ENCODE data around the gene UBASH3B. TPM values are rescaled to one million over a fixed set of nuclear protein-coding genes. Genes with fewer than 3 reads are reported as not detected.
A peak's percentile ranks its signal among the peaks of the same experiment; 100 is the strongest.

The UBASH3B gene
- total RNA-seq, 1 experiment from 2014 or later: 8.0 TPM

- H3K9ac ChIP-seq (ENCODE audit: extremely low read depth, insufficient read length, low read length): no peak overlapping the region
- H3K18ac ChIP-seq (ENCODE audit: insufficient read length, low read depth, low read length): no peak overlapping the region
- no peak overlapping the region for H3K4me2 ChIP-seq (ENCODE audit: insufficient read depth, insufficient read length, low read length)
- no peak for DNase-seq
- H2BK15ac ChIP-seq (ENCODE audit: low read depth, low read length): no peak overlapping the region
- H3K27me3 ChIP-seq (ENCODE audit: insufficient read depth, low read length): no peaks in the 10 kb centered on the region
- no peak overlapping the region for H2BK12ac ChIP-seq (ENCODE audit: insufficient read length, low read depth, low read length)
- no peak overlapping the region for H2AFZ ChIP-seq (ENCODE audit: low read length)
- no peak overlapping the region for H3K27ac ChIP-seq (ENCODE audit: insufficient read length, low read depth, low read length)
- no peaks in the 10 kb centered on the region for H3K79me1 ChIP-seq (ENCODE audit: insufficient read depth, low read depth, low read length, poor library complexity, severe bottlenecking)
- no peaks in the 10 kb centered on the region for H3K4me1 ChIP-seq (ENCODE audit: insufficient read depth, low read length)
- no peaks in the 10 kb centered on the region for H3K23me2 ChIP-seq (ENCODE audit: insufficient read length, low read depth, low read length, poor library complexity, severe bottlenecking)
- H3K4me1 Mint-ChIP-seq: peaks cover 7 to 11% of the 10 kb centered on the region in 2 experiments
- no peak overlapping the region for H4K5ac ChIP-seq (ENCODE audit: insufficient read length, low read depth, low read length)
- H3K36me3 Mint-ChIP-seq (ENCODE audit: insufficient read depth in 1 of 3, low read depth in 3 of 3): peaks cover 2 to 9% (median 5%) of the 10 kb centered on the region in 3 experiments; a peak in 6 of 7 replicates
- no peak overlapping the region for H3K56ac ChIP-seq (ENCODE audit: insufficient read length, low read depth, low read length)
- no peak overlapping the region for H3K4me3 Mint-ChIP-seq
- no peak overlapping the region for H3K14ac ChIP-seq (ENCODE audit: insufficient read depth, low read length)
- H3K27me3 Mint-ChIP-seq (ENCODE audit: low read depth): no peaks in the 10 kb centered on the region
- H2BK120ac ChIP-seq (ENCODE audit: low read depth, low read length, poor library complexity, severe bottlenecking): no peak overlapping the region
- peaks cover 4% of the 10 kb centered on the region in 2 experiments for H3K9me3 Mint-ChIP-seq
- no peak overlapping the region for H2AK5ac ChIP-seq (ENCODE audit: insufficient read length, low read length)
- H4K8ac ChIP-seq (replicated peaks; ENCODE audit: insufficient read length, low read depth, low read length): no peak overlapping the region
- H3T11ph ChIP-seq (ENCODE audit: low read length): no peak overlapping the region
- no peak overlapping the region for H3K4ac ChIP-seq (ENCODE audit: low read depth, low read length)
- peak overlapping the region in 1 of 3 experiments; percentile 54; a peak in 4 of 7 replicates for H3K27ac Mint-ChIP-seq
- H4K91ac ChIP-seq (ENCODE audit: insufficient read length, low read depth, low read length): no peak overlapping the region
- H2BK20ac ChIP-seq (ENCODE audit: low read depth, low read length, poor library complexity, severe bottlenecking): no peak overlapping the region
- H3K79me2 ChIP-seq (ENCODE audit: insufficient read depth, low read length): no peaks in the 10 kb centered on the region
- no peak for TF ChIP-seq CTCF (conservative IDR thresholded peaks at IDR 0.05)
- no peaks in the 10 kb centered on the region for H3K9me3 ChIP-seq (ENCODE audit: control insufficient read depth, low read depth, low read length)
- H4K20me1 ChIP-seq (ENCODE audit: control insufficient read depth, insufficient read depth, insufficient read length): no peaks in the 10 kb centered on the region
- H2BK5ac ChIP-seq (ENCODE audit: insufficient read length, low read length): no peak overlapping the region
- H3K23ac ChIP-seq (ENCODE audit: insufficient read length, low read depth, low read length): no peak overlapping the region
These were observed 11.2 kb downstream of the UBASH3B start for GRCh38 chr11:122666743-122667142.
